NCI-H1092 treated with DMSO at 0.1 percent for 48 hours (cell line): ENCODE measurements around the gene CASP8.
"Not testable (repeated sequence)": the region's sequence is repeated elsewhere in the genome, so short reads cannot be mapped to it uniquely, and the experiment has no call there.

Source experiments
- DNase-seq: peaks from one replicate; lab custom pipeline; 2025; lab: John Stamatoyannopoulos, UW

The CASP8 gene

GRCh38 chr2:201260302-201260800 lies at the start of gene CASP8:
CASP8 (plus strand) TSS chr2:201260536; CDS start chr2:201266487, 5,951 bp downstream.
- DNase-seq: no peak

GRCh38 chr2:201215963-201216362 lies 44.4 kb upstream of the CASP8 start:
- DNase-seq: no peak

DNA sequence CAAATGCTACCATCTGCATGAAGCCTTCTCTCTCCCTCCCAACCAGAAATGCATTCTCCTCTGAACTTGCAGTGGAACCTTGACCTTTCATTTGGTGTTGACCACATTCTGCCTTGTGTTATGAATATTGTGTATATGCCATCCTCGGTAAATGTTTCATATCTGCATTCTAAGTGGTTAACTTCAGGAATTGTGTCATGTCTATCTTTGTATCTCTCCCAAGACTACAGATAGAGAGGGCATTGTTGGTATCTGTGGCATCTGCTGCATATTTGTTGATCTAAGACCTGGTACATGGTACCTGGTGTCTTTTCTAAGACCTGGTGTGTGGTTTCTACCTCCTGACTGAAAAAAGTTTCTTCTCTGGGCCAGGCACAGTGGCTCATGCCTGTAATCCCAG lies 43.4 kb upstream of the CASP8 start:
- DNase-seq: no peak

DNA sequence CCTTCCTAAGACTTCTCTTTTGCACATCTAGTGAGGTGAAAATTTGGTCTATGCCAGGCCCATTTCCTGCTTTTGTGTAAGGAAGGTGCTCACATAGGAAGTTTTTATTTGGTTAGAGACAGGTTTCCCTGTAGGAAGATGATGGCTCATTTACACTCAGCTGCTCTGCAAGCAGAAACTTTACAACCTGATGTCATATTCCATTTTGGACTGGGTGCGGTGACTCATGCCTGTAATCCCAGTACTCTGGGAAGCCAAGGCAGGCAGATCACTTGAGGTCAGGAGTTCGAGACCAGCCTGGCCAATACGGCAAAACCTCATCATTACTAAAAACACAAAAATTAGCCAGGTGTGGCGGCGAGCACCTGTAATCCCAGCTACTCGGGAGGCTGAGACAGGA lies 41.6 kb upstream of the CASP8 start:
- no peak for DNase-seq

DNA sequence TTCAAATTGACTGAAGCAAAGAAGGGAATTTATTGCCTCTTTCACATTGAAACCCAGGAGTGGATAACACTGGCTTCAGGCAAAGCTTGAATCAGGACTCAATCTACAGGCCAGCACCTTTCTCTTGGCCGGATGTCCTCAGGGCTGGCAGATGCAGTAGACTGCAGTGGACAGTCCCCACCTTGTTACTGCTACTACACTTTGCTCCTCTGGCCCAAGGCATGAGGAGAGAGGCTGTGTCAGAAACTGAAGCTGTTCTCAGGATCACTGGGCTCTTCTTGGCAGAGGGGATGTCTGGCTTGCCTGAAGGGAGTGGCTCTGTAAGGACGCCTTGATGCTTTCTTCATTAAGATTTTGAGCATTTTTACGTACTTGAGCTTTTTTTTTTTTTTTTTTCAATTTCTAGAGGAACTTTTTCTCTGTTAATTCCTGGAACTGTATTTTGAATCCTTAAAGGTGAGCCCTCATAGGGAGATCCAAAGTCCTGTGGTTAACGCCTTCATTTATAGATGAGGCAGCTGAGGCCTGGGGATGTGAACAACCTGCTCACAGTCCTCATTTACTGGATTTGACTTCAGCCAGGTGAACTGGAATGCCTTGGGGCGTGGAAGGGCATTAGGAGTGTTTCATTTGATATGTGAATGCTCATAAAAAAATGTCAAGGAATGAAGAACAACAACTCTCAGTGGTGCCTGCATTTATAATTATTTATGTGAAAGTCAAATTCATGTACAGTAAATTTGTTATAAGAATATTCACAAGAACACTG lies 40.8 kb upstream of the CASP8 start:
- no peak for DNase-seq

GRCh38 chr2:201220102-201220570 lies 40.2 kb upstream of the CASP8 start:
- no peak for DNase-seq

GRCh38 chr2:201223089-201224073 lies 37.0 kb upstream of the CASP8 start:
- DNase-seq: no peak

GRCh38 chr2:201228271-201228911 lies 31.9 kb upstream of the CASP8 start:
- DNase-seq: no peak

GRCh38 chr2:201228912-201229290 lies 31.4 kb upstream of the CASP8 start:
- no peak for DNase-seq

DNA sequence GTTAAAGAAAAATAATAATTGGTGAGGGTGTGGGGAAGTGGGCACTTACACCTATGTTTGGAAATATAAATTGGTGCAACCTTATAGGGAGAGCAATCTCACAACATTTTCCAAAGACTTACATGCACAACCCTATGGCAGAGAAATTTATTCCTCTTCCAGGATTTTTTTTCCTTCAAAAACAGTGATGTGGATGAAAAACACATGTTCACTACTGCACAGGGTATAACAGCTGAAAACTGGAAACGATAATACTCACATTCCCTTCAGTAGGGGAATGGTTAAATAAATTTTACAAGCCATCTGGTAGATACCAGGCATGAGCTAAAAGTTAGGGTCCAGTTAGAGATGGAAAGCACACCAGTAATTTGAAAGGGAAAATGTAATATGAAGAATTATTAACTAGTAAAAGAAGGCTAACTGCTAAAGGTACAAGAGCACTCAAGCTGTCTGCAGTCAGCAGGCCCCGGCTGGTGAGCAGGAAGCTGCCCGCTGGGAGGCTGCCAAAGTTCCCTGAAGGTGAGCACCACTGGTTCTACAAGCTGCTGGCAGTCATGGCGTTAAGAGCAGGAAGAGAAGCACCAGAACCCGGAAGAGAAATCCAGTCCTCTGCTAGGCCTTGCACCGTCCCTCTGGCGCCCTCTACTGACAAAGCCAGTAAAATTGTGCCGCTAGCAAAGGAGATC lies 28.4 kb upstream of the CASP8 start:
- DNase-seq: peak; percentile 70

DNA sequence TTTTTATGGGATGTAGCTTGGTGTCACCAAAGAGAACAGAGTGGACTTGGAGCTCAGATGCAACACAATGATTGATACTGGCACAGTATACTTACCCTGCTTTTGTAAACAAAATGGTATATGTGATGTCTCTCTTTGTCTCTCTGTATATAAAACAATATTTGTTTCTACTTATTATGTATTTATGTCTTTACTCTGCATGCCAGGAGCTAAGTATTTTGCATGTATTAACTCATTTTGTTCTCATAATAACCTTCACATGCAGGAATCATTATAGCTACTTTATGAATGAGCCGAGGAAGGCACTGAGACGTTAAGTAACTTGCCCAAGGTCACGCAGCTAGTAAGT lies 27.9 kb upstream of the CASP8 start:
- no peak for DNase-seq

- no peak for DNase-seq
Observed at GRCh38 chr2:201233192-201233811, 27.0 kb upstream of the CASP8 start.

GRCh38 chr2:201233812-201234662 lies 26.3 kb upstream of the CASP8 start:
- no peak for DNase-seq

GRCh38 chr2:201234663-201235135 lies 25.6 kb upstream of the CASP8 start:
- no peak for DNase-seq

DNA sequence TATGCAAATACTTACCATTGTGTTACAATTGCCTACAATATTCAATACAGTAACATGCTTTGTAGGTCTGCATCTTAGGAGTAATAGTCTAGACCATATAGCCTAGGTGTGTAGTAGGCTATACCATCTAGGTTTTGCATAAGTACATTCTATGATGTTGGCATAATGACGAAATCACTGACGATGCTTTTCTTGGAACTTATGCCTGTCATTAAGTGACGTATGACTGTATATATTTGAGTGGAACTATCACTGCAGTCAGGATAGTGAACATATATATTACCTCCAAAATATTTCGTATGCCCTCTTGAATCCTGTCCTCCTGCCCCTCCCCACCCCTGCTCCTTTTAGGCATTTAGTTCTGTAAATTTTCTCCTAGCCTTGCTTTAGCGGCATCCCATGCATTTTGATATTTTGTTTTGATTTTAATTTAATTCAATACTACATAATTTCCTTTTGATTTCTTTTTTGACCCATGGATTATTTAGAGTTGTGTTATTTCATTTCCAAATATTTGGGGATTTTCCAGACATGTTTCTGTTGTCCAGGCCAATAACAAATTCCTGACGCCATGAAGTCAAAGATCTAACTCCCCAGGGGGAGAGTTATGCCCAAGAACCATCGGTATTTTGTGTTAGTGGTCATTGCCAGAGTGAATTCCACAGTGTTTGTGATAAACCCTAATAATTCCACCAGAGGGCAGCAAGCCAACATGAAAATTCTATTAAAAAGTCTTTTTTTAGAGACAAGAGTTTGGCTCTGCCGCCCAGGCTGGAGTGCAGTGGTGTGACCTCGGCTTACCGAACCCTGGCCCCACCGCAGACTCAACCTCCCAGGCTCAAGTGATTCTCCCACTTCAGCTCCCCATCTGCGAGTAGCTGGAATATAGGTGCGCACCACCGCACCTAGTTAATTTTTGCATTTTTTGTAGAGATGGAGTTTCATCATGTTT lies 24.2 kb upstream of the CASP8 start:
- DNase-seq: peak; percentile 17

GRCh38 chr2:201237486-201238123 lies 22.7 kb upstream of the CASP8 start:
- no peak for DNase-seq

DNA sequence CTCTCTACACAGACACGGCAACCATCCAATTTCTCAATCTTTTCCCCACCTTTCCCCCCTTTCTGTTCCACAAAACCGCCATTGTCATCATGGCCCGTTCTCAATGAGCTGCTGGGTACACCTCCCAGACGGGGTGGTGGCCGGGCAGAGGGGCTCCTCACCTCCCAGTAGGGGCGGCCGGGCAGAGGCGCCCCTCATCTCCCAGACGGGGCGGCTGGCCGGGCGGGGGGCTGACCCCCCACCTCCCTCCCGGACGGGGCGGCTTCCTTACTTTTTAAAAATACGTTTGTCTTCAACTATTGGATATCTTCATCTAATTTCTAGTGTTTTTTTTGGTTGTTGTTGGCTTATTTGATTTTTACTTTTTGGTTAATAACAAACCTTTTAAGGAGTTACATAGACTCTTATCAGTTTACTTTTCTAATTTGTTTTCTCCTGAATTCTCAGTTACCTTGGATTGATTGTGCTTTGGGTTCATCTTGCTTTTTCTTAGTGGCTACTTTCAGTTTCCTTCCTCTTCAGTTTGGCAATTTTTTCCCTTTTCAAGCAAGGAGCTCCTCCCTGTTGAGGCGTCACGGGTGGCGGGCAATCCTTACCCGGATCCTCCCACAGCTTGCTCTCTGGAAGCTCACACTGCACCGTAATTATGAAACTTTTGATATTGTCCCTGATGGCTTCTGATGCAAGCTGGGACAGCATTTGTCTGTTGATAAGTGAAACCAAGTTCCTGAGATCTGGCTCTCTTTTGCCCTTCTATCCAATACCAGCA lies 21.0 kb upstream of the CASP8 start:
- not testable (repeated sequence) for DNase-seq
